IMR-90 (cell line): ENCODE measurements around the gene MBD2.

ENCODE experiments used
- CEBPB ChIP-seq: IDR thresholded peaks from 2 replicates; pipeline ENCODE4 v1.6.1; 2012; ENCODE audit warnings: low read depth, low read length, improper control_type of control experiment
- POLR2A ChIP-seq: IDR thresholded peaks from 2 replicates; pipeline ENCODE4 v1.6.1; 2012; ENCODE audit warnings: mild to moderate bottlenecking, low read depth, low read length
- TF ChIP-seq, protein P1 (sequence below): conservative IDR thresholded peaks from 2 replicates; pipeline ENCODE4 v1.5.1; 2012; ENCODE audit warnings: mild to moderate bottlenecking, low read depth, low read length, improper control_type of control experiment

DNA sequence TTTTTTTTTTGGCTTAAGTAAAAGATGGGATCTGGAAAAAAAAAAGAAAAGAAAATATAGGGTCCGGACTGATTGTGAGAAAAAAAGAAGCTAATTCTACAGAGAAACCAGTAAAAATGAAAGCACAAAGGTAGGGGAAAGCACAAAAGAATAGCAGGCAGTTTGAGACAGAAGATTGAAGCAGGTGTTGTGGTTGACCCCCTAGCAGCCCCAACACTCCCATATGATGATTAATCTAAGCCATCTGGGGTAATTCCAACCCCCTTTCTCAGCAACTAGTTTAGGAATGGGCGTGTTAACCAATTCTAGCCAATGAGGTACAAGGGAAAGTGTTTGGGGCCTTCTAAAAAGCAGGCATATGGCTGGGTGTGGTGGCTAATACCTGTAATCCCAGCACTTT lies 77.0 kb downstream of the MBD2 start:
- TF ChIP-seq POLR2A (no peak), CEBPB (no peak)
- TF ChIP-seq, protein P1, sequence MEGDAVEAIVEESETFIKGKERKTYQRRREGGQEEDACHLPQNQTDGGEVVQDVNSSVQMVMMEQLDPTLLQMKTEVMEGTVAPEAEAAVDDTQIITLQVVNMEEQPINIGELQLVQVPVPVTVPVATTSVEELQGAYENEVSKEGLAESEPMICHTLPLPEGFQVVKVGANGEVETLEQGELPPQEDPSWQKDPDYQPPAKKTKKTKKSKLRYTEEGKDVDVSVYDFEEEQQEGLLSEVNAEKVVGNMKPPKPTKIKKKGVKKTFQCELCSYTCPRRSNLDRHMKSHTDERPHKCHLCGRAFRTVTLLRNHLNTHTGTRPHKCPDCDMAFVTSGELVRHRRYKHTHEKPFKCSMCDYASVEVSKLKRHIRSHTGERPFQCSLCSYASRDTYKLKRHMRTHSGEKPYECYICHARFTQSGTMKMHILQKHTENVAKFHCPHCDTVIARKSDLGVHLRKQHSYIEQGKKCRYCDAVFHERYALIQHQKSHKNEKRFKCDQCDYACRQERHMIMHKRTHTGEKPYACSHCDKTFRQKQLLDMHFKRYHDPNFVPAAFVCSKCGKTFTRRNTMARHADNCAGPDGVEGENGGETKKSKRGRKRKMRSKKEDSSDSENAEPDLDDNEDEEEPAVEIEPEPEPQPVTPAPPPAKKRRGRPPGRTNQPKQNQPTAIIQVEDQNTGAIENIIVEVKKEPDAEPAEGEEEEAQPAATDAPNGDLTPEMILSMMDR: no peak
